Fibroblast of skin of abdomen (primary cell): ENCODE measurements around the gene AIF1.

Experiments
- DNase-seq: peaks from one replicate; pipeline ENCODE4 v3.0.0-alpha.2; 2013

The AIF1 gene

GRCh38 chr6:31643818-31644454 is 28.9 kb downstream of the AIF1 start:
- no peak for DNase-seq

- DNase-seq: no peak
Measured at GRCh38 chr6:31645325-31645724, 30.3 kb downstream of the AIF1 start.

GRCh38 chr6:31651602-31652191 is 36.7 kb downstream of the AIF1 start:
- DNase-seq: peak; percentile 64

GRCh38 chr6:31652925-31653724 is 38.1 kb downstream of the AIF1 start:
- no peak for DNase-seq

GRCh38 chr6:31654574-31655348 is 39.7 kb downstream of the AIF1 start:
- no peak for DNase-seq

- no peak for DNase-seq
Measured at GRCh38 chr6:31655349-31656237, 40.6 kb downstream of the AIF1 start, which contains the start of gene APOM. APOM (plus strand) TSS chr6:31655894; CDS start chr6:31655967, 73 bp downstream.

- DNase-seq: no peak
Measured at GRCh38 chr6:31657406-31658157, 42.5 kb downstream of the AIF1 start.

- no peak for DNase-seq
Measured at GRCh38 chr6:31658158-31658688, 43.2 kb downstream of the AIF1 start.

GRCh38 chr6:31658983-31659648 is 44.1 kb downstream of the AIF1 start:
- no peak for DNase-seq

- no peak for DNase-seq
Measured at GRCh38 chr6:31659649-31660380, 44.8 kb downstream of the AIF1 start.

- peak; percentile 78 for DNase-seq
Measured at GRCh38 chr6:31660381-31661261, 45.6 kb downstream of the AIF1 start, which contains the start of gene C6orf47. C6orf47 (minus strand) TSS chr6:31660778; CDS start chr6:31659947, 831 bp downstream.

GRCh38 chr6:31661262-31662123 is 46.5 kb downstream of the AIF1 start:
- no peak for DNase-seq

GRCh38 chr6:31662124-31662723 is 47.2 kb downstream of the AIF1 start:
- DNase-seq: no peak

- DNase-seq: peak; percentile 46
Measured at GRCh38 chr6:31663126-31663960, 48.3 kb downstream of the AIF1 start.

GRCh38 chr6:31663961-31664789 is 49.1 kb downstream of the AIF1 start:
- DNase-seq: peak; percentile 79
